GM18870 (cell line): ENCODE measurements around the gene SEMA3E.
A peak's percentile ranks its signal among the peaks of the same experiment; 100 is the strongest.
"Not testable (repeated sequence)": the region's sequence is repeated elsewhere in the genome, so short reads cannot be mapped to it uniquely, and the experiment has no call there.

Experiments used
- ATAC-seq: cut with Tn5 transposase; IDR thresholded peaks from one replicate; pipeline ENCODE4 v1.9.1; 2021; ENCODE audit warnings: moderate library complexity; ENCODE audit not compliant: unreplicated experiment

SEMA3E gene

DNA sequence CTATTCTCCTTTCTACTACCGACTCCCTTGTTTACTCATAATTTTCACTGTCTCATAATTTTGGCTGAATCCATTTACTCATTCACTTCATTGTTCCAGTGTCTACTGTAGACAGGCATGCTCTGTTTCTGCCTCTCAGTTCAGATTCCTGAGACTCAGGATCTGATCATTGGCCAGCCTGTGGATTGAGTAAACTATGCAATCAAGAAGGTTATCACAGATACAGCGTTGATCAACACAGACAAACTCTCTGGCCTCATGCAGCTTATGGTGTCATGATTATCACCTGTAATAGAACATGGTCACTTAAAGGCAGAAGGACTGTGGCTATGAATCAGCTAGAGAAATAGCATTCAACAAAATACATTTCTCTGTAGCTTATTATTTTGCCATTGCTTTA, 86.0 kb downstream of the SEMA3E start:
- no peak for ATAC-seq

DNA sequence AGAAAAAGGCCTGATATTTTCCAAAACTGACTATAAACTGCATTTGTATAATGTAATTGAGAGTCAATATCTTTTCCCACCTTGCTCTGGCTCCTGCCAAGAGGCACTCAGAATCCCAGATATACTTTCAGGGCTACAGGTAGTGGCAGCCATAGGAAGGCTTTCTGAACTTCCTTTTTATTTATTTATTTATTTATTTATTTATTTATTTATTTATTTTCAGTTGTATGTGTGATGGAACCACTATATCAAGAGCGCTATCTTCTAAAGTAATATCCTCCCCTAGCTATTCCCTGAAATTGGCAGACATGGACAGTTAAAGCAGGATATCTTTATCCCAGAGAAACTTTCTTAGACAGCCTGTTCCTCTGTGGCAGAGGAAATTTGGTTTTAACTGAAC, 86.7 kb downstream of the SEMA3E start:
- ATAC-seq, result no peak

DNA sequence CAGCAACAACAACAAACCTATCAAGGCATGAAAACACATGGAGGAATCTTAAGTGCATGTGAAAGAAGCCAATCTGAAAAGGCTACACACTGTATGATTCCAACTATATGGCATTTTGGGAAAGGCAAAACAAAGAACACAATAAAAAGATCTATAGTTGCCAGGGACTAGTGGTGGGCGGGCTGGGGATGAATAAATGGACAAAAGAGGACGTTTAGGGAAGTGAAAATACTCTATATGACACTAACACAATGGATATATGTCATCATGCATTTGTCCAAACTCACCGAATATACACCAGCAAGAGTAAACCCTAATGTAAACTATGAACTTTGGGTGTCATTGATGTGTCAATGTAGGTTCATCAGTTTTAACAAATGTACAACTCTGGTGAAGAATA, 89.1 kb downstream of the SEMA3E start:
- ATAC-seq, result no peak

GRCh38 chr7:83552556-83552955, 96.4 kb downstream of the SEMA3E start:
- not testable (repeated sequence) for ATAC-seq

DNA sequence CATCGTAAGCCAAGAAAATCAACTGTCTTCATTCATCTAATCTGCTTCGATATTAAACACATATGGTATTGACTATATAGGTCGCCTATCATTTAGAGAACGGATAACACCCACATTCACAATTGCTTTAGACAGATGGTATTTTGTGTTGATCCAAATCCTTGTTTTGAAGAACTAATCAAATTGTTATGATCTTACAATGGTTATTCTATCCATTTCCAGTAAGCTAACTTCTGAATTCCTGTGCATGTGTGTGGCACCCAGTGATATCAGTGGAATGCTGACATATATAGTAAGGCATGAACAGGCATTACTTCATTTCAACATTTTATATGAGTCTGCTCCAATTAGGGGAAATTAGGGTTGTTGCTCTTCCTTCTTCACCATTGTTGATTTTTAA, 98.8 kb downstream of the SEMA3E start:
- ATAC-seq, result no peak

DNA sequence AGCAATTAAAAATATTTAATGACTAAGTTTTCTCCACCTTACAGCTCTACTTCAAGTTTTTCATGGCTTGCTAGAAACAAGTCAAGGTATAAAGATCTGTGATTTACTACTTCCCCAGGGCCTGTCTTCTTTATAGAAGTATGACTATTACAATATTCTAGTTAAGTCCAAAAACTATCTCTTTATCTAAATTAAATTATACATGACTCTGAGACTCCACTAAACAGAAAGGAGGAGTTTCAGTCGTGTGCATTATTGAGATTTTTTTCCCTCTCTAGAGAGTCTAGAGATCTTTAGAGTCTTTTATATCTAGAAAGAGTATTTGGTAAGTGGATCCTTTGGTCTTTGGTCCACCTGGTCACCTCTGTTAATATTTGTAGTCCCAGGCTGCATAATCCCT, 100.7 kb downstream of the SEMA3E start:
- no peak for ATAC-seq

DNA sequence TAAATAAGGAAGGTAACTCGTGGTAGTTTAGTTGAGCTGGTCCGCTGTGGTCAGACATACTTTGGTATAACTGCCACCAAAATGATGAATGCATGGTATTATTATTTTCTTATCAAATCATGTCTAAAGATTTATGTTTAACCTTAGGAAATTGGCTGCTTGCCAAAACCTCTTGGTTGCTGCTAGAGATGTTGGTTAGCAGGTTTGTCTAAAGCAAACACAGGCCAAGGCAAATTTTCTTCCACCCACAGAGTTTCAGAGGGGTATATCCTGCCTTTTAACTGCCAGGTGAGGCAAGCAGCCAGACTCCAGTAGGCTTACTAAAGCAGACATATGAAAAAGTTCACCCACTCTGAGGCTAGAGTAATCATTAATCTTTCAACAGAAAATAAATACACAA, 101.4 kb downstream of the SEMA3E start:
- peak; percentile 75 for ATAC-seq

DNA sequence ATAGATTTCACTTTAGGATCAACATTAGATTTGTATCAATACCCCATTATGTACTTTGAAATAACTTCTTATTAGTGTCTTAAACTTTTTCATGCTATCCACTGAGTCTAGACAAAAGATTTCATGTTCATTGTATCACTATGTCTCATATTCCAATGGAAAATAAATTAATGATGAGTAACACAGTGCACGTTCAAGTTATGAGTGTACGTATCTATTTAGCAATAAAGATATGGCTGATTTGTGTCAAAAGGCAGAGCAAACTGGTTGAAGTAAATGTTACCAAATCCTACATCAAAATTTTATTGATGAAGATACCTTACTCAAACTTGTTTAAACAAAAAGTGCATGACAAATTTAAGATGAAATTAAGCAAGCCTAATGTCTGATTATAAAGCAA, 102.4 kb downstream of the SEMA3E start:
- no peak for ATAC-seq

DNA sequence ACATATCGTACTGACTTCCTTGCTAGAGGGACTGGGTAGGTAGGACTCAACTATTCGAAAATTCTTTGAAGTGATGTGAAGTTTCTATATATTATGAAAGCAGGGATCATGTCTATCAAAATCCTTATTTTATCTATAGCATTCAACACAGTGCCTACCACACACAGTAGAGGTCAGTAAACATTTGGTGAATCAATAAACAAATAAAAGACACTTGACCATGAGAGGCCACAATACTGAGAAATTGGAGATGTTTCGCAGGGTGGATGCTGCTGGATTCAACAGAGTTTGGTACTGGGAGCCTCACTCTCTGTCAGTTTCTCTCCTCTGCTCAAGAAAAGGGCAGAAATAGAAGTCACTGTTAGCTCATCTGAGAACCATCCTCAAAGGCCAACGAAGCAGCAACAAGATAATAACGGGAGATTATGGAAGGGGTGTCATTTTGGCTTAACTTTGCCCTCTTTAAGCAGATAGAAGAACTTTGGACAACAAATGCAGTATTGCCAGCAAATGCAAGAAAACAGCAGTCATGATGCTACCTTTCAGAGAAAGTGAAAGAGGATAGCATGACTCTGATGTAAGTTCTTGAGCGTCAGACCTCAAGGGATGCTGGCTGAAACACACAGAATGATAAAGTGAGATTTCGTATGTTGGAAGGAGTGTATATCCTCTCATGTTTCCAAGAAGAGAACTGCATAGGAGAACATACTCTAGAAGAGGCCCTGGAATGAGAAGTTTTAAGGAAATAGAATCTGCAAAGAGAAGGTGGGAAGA, 107.6 kb downstream of the SEMA3E start:
- no peak for ATAC-seq

- no peak for ATAC-seq
Observed at GRCh38 chr7:83534488-83534887, 114.5 kb downstream of the SEMA3E start.

DNA sequence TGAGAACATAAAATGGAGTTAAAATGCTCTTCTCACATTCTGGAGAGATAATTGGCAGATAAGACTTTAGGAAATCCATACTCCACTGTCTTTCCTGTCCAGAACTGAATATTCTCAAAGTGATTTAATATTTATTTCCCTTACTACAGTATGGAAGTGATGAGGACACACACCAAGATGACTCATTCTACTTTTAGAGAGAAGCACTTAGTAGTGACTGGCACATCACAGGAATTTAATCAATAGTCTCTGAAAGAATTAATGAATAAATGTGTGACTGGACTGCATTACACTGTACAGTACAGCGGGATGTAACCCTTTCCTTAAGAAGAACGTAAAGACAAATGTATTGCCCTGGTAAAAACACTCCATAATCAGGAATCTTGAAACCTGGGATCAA, 116.7 kb downstream of the SEMA3E start:
- no peak for ATAC-seq

GRCh38 chr7:83531766-83532165, 117.2 kb downstream of the SEMA3E start:
- no peak for ATAC-seq

DNA sequence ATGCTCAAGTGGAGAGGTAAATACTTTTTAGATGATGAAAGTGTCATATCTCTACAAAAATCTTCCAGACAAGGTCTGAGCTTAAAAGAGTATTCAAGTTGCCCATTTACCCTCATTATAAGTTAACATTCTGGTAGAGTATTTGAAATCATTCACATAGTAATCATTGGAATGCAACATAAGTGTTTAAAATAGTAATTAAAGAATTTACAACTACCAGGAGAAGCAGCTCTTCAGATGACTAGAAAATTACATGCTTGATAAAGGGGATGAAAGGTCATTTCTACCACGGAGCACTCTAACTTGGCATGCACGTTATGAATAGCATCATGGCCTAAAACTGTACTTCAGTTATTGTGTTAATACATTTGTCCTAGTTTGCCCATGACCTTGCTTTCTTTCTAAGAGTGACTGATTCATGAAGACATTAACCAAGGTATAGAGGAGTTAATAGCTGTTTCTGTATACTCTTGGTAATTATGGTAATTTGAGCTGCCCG, 120.0 kb downstream of the SEMA3E start:
- ATAC-seq, result no peak

- no peak for ATAC-seq
Observed at GRCh38 chr7:83524277-83525075, 124.5 kb downstream of the SEMA3E start.

DNA sequence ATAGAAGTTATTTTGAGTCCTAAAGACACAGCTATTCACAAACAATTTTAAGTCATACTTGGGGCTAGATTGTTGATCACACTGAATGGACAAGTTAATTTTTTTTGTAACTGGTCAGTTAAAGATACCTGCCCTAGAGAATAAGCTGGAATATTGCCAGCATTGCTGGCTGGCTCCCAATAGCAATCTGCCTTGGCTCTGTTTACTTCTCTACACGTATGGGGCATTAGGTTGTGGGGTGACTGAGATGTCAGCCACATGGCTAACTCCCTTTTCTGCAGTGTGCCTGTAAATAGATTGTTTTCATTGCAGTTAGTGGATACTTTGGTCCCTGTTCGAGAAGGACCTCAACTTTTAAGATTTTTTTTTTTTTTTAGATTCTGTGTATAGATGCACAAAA, 128.2 kb downstream of the SEMA3E start:
- ATAC-seq, result no peak

DNA sequence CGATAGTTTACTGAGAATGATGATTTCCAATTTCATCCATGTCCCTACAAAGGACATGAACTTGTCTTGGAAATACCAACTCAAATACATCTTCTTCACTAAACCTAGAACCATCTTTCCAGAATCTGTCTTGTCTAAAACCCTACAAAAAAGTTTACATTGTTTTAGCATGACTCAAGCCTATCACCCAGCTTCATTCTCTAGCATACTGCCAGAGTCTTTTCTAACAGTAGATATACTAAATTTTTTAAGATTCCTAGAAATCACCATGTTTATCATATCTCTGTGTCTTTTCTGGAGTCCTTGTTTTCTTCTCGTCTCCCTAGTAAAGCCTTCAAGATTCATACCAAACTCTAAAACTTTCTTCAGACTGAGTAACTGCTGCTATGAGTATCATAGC, 129.7 kb downstream of the SEMA3E start:
- ATAC-seq, result no peak

DNA sequence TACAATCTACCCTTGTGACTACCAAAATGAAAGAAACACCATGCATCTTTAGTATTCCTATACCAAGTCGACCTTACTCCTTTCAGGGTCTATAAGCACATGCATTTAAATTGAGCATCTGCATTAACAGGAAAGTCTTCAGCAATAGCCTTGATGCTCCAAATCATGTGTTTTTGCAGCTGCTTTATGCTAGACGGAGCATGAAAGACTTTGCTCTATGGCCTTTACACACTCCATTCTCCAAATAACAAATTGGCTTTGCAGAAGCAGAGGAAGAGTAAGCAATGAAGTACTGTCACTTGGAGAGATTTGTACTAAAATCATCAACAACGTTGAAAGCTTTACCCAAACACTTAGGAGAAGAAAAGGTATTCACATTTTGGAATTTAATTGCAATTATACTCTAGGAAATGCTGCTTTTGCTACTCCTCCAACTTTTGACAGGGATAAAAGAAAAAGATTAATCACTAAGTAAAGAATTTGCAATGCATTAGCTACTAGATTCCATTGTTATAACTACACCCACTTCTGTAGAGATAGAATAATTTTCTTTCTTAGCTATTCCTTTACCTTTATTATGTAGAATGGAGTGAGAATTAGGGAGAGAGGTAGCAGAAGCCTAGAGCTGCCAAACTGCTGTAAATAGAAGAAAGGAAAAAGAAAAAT, 131.8 kb downstream of the SEMA3E start:
- no peak for ATAC-seq

- no peak for ATAC-seq
Observed at GRCh38 chr7:83514977-83515376, 134.0 kb downstream of the SEMA3E start.

GRCh38 chr7:83509255-83510021, 139.5 kb downstream of the SEMA3E start:
- ATAC-seq, result no peak

- ATAC-seq, result no peak
Observed at GRCh38 chr7:83504330-83504729, 144.6 kb downstream of the SEMA3E start.

DNA sequence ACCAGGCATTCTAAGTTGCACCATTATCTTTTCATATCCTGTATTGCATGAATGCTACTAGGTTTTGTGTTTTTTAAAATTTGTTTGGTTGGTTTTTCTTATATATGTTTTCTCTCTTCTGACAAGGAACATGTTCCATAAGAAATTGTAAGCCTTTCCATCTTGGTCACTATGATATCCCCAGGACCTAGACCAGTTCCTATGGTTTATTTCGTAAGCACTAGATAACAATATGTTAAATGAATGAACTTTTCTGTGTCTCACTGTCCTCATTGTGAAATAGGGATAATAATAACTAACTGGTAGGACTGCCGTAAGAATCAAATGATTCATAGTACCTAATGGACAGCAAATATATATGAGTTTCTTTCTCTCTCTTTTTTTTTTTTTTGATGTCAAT, 146.3 kb downstream of the SEMA3E start:
- no peak for ATAC-seq
